ENCODE results near the gene BANK1. TPM values are rescaled to one million over a fixed set of nuclear protein-coding genes. Genes with fewer than 3 reads are reported as not detected.

BANK1 gene
- total RNA-seq, 2 experiments from 2014 or later: 0.20 to 0.22 TPM

DNA sequence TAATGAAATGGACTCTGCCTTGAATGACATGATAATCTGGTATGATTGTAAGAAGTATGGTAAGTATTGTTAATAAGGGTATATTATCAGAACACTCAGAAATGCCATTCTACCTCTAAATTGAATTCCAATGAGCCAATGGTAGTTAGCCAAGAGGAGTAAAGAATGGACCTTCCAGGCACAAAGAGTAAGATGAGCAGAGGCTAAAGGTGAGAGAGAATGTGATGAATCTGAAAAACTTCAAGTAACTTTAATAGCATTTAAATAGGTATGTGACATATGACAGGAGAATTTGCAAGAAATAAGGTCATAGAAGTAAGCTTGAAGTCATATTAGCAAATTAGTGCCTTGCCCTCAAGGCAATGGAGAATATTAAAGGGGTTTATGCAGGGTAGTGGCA lies 152.4 kb downstream of the BANK1 start:
- no peaks in the 10 kb centered on the region for H3K27me3 ChIP-seq (ENCODE audit: control insufficient read depth in 1 of 2, insufficient read depth in 2 of 2, low read length in 2 of 2)
- H3K4me1 ChIP-seq (ENCODE audit: insufficient read depth, low read length): no peaks in the 10 kb centered on the region
- Mint-ChIP-seq H3K27me3 (peaks cover 14% of the 10 kb centered on the region), H3K4me3 (no peak overlapping the region), H3K36me3 (ENCODE audit: low read depth) (no peaks in the 10 kb centered on the region), H3K27ac (no peak overlapping the region), H3K9me3 (no peaks in the 10 kb centered on the region), H3K4me1 (ENCODE audit: low read depth) (no peaks in the 10 kb centered on the region)
- no peaks in the 10 kb centered on the region for H3K9me3 ChIP-seq (ENCODE audit: control insufficient read depth in 1 of 2, insufficient read depth in 1 of 2, low read length in 2 of 2)
- H3K36me3 ChIP-seq (ENCODE audit: insufficient read depth, low read length): no peaks in the 10 kb centered on the region
- DNase-seq (no peak), ATAC-seq (ENCODE audit: poor library complexity) (no peak)
- H3K4me3 ChIP-seq (ENCODE audit: low read length): no peak overlapping the region
- no peak overlapping the region for H3K27ac ChIP-seq (ENCODE audit: low read depth in 1 of 2, low read length in 2 of 2)
- intact Hi-C loops (cut with DNase I, micrococcal nuclease): no loop called here
- TF ChIP-seq, protein P1, sequence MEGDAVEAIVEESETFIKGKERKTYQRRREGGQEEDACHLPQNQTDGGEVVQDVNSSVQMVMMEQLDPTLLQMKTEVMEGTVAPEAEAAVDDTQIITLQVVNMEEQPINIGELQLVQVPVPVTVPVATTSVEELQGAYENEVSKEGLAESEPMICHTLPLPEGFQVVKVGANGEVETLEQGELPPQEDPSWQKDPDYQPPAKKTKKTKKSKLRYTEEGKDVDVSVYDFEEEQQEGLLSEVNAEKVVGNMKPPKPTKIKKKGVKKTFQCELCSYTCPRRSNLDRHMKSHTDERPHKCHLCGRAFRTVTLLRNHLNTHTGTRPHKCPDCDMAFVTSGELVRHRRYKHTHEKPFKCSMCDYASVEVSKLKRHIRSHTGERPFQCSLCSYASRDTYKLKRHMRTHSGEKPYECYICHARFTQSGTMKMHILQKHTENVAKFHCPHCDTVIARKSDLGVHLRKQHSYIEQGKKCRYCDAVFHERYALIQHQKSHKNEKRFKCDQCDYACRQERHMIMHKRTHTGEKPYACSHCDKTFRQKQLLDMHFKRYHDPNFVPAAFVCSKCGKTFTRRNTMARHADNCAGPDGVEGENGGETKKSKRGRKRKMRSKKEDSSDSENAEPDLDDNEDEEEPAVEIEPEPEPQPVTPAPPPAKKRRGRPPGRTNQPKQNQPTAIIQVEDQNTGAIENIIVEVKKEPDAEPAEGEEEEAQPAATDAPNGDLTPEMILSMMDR (IDR thresholded peaks at IDR 0.05): no peak
- ChIA-PET CTCF (no interaction called here), POLR2A (no interaction called here)

DNA sequence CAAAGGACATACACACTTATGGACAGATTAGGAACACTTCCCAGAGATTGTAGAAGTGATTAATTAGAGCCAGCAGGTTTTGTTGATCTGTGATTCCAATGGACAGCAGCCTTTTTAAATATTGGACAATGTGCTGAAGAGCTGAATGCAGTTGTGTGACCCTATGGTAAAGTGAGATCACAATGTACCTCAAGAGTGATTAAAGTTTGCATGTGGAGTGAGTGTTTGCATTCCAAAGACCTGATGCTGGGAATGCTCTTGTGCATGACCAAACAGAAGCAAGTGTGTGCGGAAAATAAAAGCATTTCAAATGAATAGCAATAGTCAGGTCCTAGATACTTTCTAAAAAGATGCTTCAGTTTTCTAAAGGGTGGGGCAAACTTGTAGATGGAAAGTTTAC lies 154.1 kb downstream of the BANK1 start:
- H3K27ac ChIP-seq (ENCODE audit: low read depth in 1 of 2, low read length in 2 of 2): no peak overlapping the region
- TF ChIP-seq, protein P1 (IDR thresholded peaks at IDR 0.05): no peak

DNA sequence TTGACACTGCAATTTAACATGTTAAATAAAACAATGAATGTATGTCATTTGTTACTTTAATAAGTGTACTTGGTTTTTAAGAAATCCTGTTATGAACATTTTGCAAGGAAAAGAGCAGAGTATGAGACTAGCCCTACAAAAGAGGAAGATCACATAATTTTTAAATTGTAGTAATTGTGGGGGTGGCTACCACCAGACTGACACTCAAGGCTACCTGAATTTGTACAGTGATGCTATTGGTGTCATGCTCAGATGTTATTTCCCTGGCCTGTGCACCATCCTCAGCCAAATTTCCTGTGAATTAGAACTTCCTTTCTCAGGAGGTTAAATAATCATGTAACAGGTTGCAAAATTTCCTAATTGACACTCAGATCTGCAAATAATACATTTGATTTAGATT lies 157.5 kb downstream of the BANK1 start:
- Mint-ChIP-seq H3K4me1 (ENCODE audit: low read depth) (no peaks in the 10 kb centered on the region), H3K36me3 (ENCODE audit: low read depth) (no peaks in the 10 kb centered on the region), H3K4me3 (no peak overlapping the region), H3K27ac (no peak overlapping the region), H3K27me3 (peaks cover 14% of the 10 kb centered on the region), H3K9me3 (no peaks in the 10 kb centered on the region)
- ChIA-PET POLR2A (no interaction called here), CTCF (no interaction called here)
- Histone ChIP-seq H3K36me3 (ENCODE audit: insufficient read depth, low read length) (no peaks in the 10 kb centered on the region), H3K27me3 (ENCODE audit: control insufficient read depth in 1 of 2, insufficient read depth in 2 of 2, low read length in 2 of 2) (no peaks in the 10 kb centered on the region), H3K4me1 (ENCODE audit: insufficient read depth, low read length) (no peaks in the 10 kb centered on the region), H3K27ac (ENCODE audit: low read depth in 1 of 2, low read length in 2 of 2) (no peak overlapping the region), H3K9me3 (ENCODE audit: control insufficient read depth in 1 of 2, insufficient read depth in 1 of 2, low read length in 2 of 2) (no peaks in the 10 kb centered on the region), H3K4me3 (ENCODE audit: low read length) (no peak overlapping the region)
- DNase-seq (no peak), ATAC-seq (ENCODE audit: poor library complexity) (no peak)
- TF ChIP-seq, protein P1 (IDR thresholded peaks at IDR 0.05): no peak
- intact Hi-C loops (cut with DNase I, micrococcal nuclease): no loop called here

More for the DNA sequence above, 154.1 kb downstream of the BANK1 start:
- Histone ChIP-seq H3K27me3 (ENCODE audit: control insufficient read depth in 1 of 2, insufficient read depth in 2 of 2, low read length in 2 of 2) (no peaks in the 10 kb centered on the region), H3K4me3 (ENCODE audit: low read length) (no peak overlapping the region), H3K4me1 (ENCODE audit: insufficient read depth, low read length) (no peaks in the 10 kb centered on the region), H3K9me3 (ENCODE audit: control insufficient read depth in 1 of 2, insufficient read depth in 1 of 2, low read length in 2 of 2) (no peaks in the 10 kb centered on the region), H3K36me3 (ENCODE audit: insufficient read depth, low read length) (no peaks in the 10 kb centered on the region)
- ChIA-PET POLR2A (no interaction called here), CTCF (no interaction called here)
- no peak overlapping the region for H3K4me3 Mint-ChIP-seq
- no peaks in the 10 kb centered on the region for H3K4me1 Mint-ChIP-seq (ENCODE audit: low read depth)
- no peaks in the 10 kb centered on the region for H3K9me3 Mint-ChIP-seq
- no peak for ATAC-seq (ENCODE audit: poor library complexity)
- DNase-seq: no peak
- H3K36me3 Mint-ChIP-seq (ENCODE audit: low read depth): no peaks in the 10 kb centered on the region
- no peak overlapping the region for H3K27ac Mint-ChIP-seq
- peaks cover 14% of the 10 kb centered on the region for H3K27me3 Mint-ChIP-seq
- intact Hi-C loops (cut with DNase I, micrococcal nuclease): no loop called here

Measured in CD4-positive, alpha-beta T cell (primary cell).